ENCODE results near the gene SPESP1. TPM values are rescaled to one million over a fixed set of nuclear protein-coding genes. Genes with fewer than 3 reads are reported as not detected.

The SPESP1 gene
- total RNA-seq, result 0.97 and 2.1 TPM in 2 replicates

GRCh38 chr15:68930268-68931022 is at the start of gene SPESP1:
TSS of gene SPESP1 (plus strand) at chr15:68930525. CDS start at chr15:68930654, 129 bp downstream.
- DNase-seq (ENCODE audit: low spot score), result peak; percentile 22
- peaks cover 8% of the 10 kb centered on the region for H3K27me3 Mint-ChIP-seq (ENCODE audit: low read depth)
- no peaks in the 10 kb centered on the region for H3K9me3 Mint-ChIP-seq
- peak within 1 kb of the TSS; percentile 52 for H3K4me3 Mint-ChIP-seq (ENCODE audit: low read depth)
- no peak within 1 kb of the TSS for H3K27ac Mint-ChIP-seq
- no peaks in the 10 kb centered on the region for H3K4me1 Mint-ChIP-seq (ENCODE audit: low read depth)
- no peaks in the 10 kb centered on the region for H3K36me3 Mint-ChIP-seq (ENCODE audit: low read depth)
- intact Hi-C loops (cut with micrococcal nuclease), result no loop called here

- no peak overlapping the region for H3K27ac Mint-ChIP-seq
These were observed 45.3 kb upstream of the SPESP1 start for GRCh38 chr15:68885070-68885469.

GRCh38 chr15:68887120-68887519 is 43.2 kb upstream of the SPESP1 start:
- intact Hi-C loops (cut with micrococcal nuclease), result no loop called here
- Mint-ChIP-seq H3K27me3 (ENCODE audit: low read depth) (peaks cover 10% of the 10 kb centered on the region), H3K27ac (no peak overlapping the region), H3K4me1 (ENCODE audit: low read depth) (peaks cover 2% of the 10 kb centered on the region), H3K9me3 (no peaks in the 10 kb centered on the region), H3K4me3 (ENCODE audit: low read depth) (no peak overlapping the region), H3K36me3 (ENCODE audit: low read depth) (no peaks in the 10 kb centered on the region)
- no peak for DNase-seq (ENCODE audit: low spot score)

More at GRCh38 chr15:68885070-68885469, 45.3 kb upstream of the SPESP1 start:
- Mint-ChIP-seq H3K9me3 (no peaks in the 10 kb centered on the region), H3K4me1 (ENCODE audit: low read depth) (peaks cover 2% of the 10 kb centered on the region), H3K27me3 (ENCODE audit: low read depth) (peaks cover 12% of the 10 kb centered on the region), H3K36me3 (ENCODE audit: low read depth) (no peaks in the 10 kb centered on the region), H3K4me3 (ENCODE audit: low read depth) (no peak overlapping the region)
- intact Hi-C loops (cut with micrococcal nuclease), result no loop called here
- no peak for DNase-seq (ENCODE audit: low spot score)

GRCh38 chr15:68887819-68888218 is 42.5 kb upstream of the SPESP1 start:
- intact Hi-C loops (cut with micrococcal nuclease), result no loop called here
- Mint-ChIP-seq H3K4me1 (ENCODE audit: low read depth) (peaks cover 2% of the 10 kb centered on the region), H3K9me3 (no peaks in the 10 kb centered on the region), H3K27me3 (ENCODE audit: low read depth) (peaks cover 13% of the 10 kb centered on the region), H3K4me3 (ENCODE audit: low read depth) (no peak overlapping the region), H3K27ac (no peak overlapping the region), H3K36me3 (ENCODE audit: low read depth) (no peaks in the 10 kb centered on the region)
- DNase-seq (ENCODE audit: low spot score), result no peak

- no peaks in the 10 kb centered on the region for H3K36me3 Mint-ChIP-seq (ENCODE audit: low read depth)
- H3K27ac Mint-ChIP-seq, result no peak overlapping the region
- peak overlapping the region; percentile 61 for H3K4me3 Mint-ChIP-seq (ENCODE audit: low read depth)
- H3K27me3 Mint-ChIP-seq (ENCODE audit: low read depth), result peaks cover 15% of the 10 kb centered on the region
- no peaks in the 10 kb centered on the region for H3K9me3 Mint-ChIP-seq
- DNase-seq (ENCODE audit: low spot score), result no peak
- intact Hi-C loops (cut with micrococcal nuclease), result no loop called here
- peaks cover 2% of the 10 kb centered on the region for H3K4me1 Mint-ChIP-seq (ENCODE audit: low read depth)
These were observed 41.9 kb upstream of the SPESP1 start for GRCh38 chr15:68888419-68888818.

GRCh38 chr15:68894208-68894607 is 36.1 kb upstream of the SPESP1 start:
- Mint-ChIP-seq H3K36me3 (ENCODE audit: low read depth) (no peaks in the 10 kb centered on the region), H3K27ac (no peak overlapping the region), H3K9me3 (no peaks in the 10 kb centered on the region), H3K4me1 (ENCODE audit: low read depth) (no peaks in the 10 kb centered on the region), H3K27me3 (ENCODE audit: low read depth) (peaks cover 13% of the 10 kb centered on the region), H3K4me3 (ENCODE audit: low read depth) (no peak overlapping the region)
- intact Hi-C loops (cut with micrococcal nuclease), result no loop called here
- DNase-seq (ENCODE audit: low spot score), result no peak

GRCh38 chr15:68896178-68896577 is 34.1 kb upstream of the SPESP1 start:
- intact Hi-C loops (cut with micrococcal nuclease), result no loop called here
- H3K4me3 Mint-ChIP-seq (ENCODE audit: low read depth), result no peak overlapping the region
- H3K9me3 Mint-ChIP-seq, result no peaks in the 10 kb centered on the region
- no peak for DNase-seq (ENCODE audit: low spot score)
- no peaks in the 10 kb centered on the region for H3K4me1 Mint-ChIP-seq (ENCODE audit: low read depth)
- peaks cover 13% of the 10 kb centered on the region for H3K27me3 Mint-ChIP-seq (ENCODE audit: low read depth)
- H3K36me3 Mint-ChIP-seq (ENCODE audit: low read depth), result no peaks in the 10 kb centered on the region
- H3K27ac Mint-ChIP-seq, result no peak overlapping the region

- intact Hi-C loops (cut with micrococcal nuclease), result no loop called here
- H3K4me1 Mint-ChIP-seq (ENCODE audit: low read depth), result no peaks in the 10 kb centered on the region
- DNase-seq (ENCODE audit: low spot score), result no peak
- no peak overlapping the region for H3K27ac Mint-ChIP-seq
- H3K9me3 Mint-ChIP-seq, result no peaks in the 10 kb centered on the region
- H3K36me3 Mint-ChIP-seq (ENCODE audit: low read depth), result no peaks in the 10 kb centered on the region
- peaks cover 14% of the 10 kb centered on the region for H3K27me3 Mint-ChIP-seq (ENCODE audit: low read depth)
- H3K4me3 Mint-ChIP-seq (ENCODE audit: low read depth), result no peak overlapping the region
These were observed 33.3 kb upstream of the SPESP1 start for GRCh38 chr15:68897016-68897415.

GRCh38 chr15:68900027-68900426 is 30.3 kb upstream of the SPESP1 start:
- H3K27me3 Mint-ChIP-seq (ENCODE audit: low read depth), result peaks cover 13% of the 10 kb centered on the region
- H3K27ac Mint-ChIP-seq, result no peak overlapping the region
- intact Hi-C loops (cut with micrococcal nuclease), result no loop called here
- DNase-seq (ENCODE audit: low spot score), result no peak
- no peaks in the 10 kb centered on the region for H3K4me1 Mint-ChIP-seq (ENCODE audit: low read depth)
- H3K36me3 Mint-ChIP-seq (ENCODE audit: low read depth), result no peaks in the 10 kb centered on the region
- no peak overlapping the region for H3K4me3 Mint-ChIP-seq (ENCODE audit: low read depth)
- no peaks in the 10 kb centered on the region for H3K9me3 Mint-ChIP-seq

- H3K36me3 Mint-ChIP-seq (ENCODE audit: low read depth), result no peaks in the 10 kb centered on the region
- H3K9me3 Mint-ChIP-seq, result no peaks in the 10 kb centered on the region
- H3K27ac Mint-ChIP-seq, result no peak overlapping the region
- intact Hi-C loops (cut with micrococcal nuclease), result no loop called here
- no peak for DNase-seq (ENCODE audit: low spot score)
- H3K4me1 Mint-ChIP-seq (ENCODE audit: low read depth), result no peaks in the 10 kb centered on the region
- no peak overlapping the region for H3K4me3 Mint-ChIP-seq (ENCODE audit: low read depth)
- H3K27me3 Mint-ChIP-seq (ENCODE audit: low read depth), result peaks cover 24% of the 10 kb centered on the region
These were observed 22.9 kb upstream of the SPESP1 start for GRCh38 chr15:68907396-68907923.

GRCh38 chr15:68909601-68910100 is 20.7 kb upstream of the SPESP1 start:
- intact Hi-C loops (cut with micrococcal nuclease), result no loop called here
- no peaks in the 10 kb centered on the region for H3K9me3 Mint-ChIP-seq
- H3K27ac Mint-ChIP-seq, result no peak overlapping the region
- no peaks in the 10 kb centered on the region for H3K4me1 Mint-ChIP-seq (ENCODE audit: low read depth)
- peaks cover 18% of the 10 kb centered on the region for H3K27me3 Mint-ChIP-seq (ENCODE audit: low read depth)
- no peak for DNase-seq (ENCODE audit: low spot score)
- no peaks in the 10 kb centered on the region for H3K36me3 Mint-ChIP-seq (ENCODE audit: low read depth)
- H3K4me3 Mint-ChIP-seq (ENCODE audit: low read depth), result no peak overlapping the region

GRCh38 chr15:68910341-68910740 is 20.0 kb upstream of the SPESP1 start:
- Mint-ChIP-seq H3K27ac (no peak overlapping the region), H3K36me3 (ENCODE audit: low read depth) (no peaks in the 10 kb centered on the region), H3K4me1 (ENCODE audit: low read depth) (no peaks in the 10 kb centered on the region), H3K27me3 (ENCODE audit: low read depth) (peaks cover 18% of the 10 kb centered on the region), H3K4me3 (ENCODE audit: low read depth) (no peak overlapping the region), H3K9me3 (no peaks in the 10 kb centered on the region)
- DNase-seq (ENCODE audit: low spot score), result no peak
- intact Hi-C loops (cut with micrococcal nuclease), result no loop called here

- H3K27me3 Mint-ChIP-seq (ENCODE audit: low read depth), result peaks cover 19% of the 10 kb centered on the region
- no peak overlapping the region for H3K27ac Mint-ChIP-seq
- H3K36me3 Mint-ChIP-seq (ENCODE audit: low read depth), result no peaks in the 10 kb centered on the region
- intact Hi-C loops (cut with micrococcal nuclease), result no loop called here
- no peak overlapping the region for H3K4me3 Mint-ChIP-seq (ENCODE audit: low read depth)
- no peaks in the 10 kb centered on the region for H3K9me3 Mint-ChIP-seq
- no peak for DNase-seq (ENCODE audit: low spot score)
- H3K4me1 Mint-ChIP-seq (ENCODE audit: low read depth), result no peaks in the 10 kb centered on the region
These were observed 19.5 kb upstream of the SPESP1 start for GRCh38 chr15:68910816-68911215.

All from activated T-helper 2 cell treated with anti-CD3 and anti-CD28 coated beads, Interferon-gamma antibody, Interleukin-2, Interleukin-4, amounts not matched to agents 10 μg/mL and 5 μg/mL and 100 μg/mL, durations not matched to agents 14 hours and 24 hours and 36 hours (primary cell).